Esophagus (tissue), 2 donors: ENCODE results near the gene UBAP1. TPM values are rescaled to one million over a fixed set of nuclear protein-coding genes. Genes with fewer than 3 reads are reported as not detected.
A peak's percentile ranks its signal among the peaks of the same experiment; 100 is the strongest.

Experiments
- H3K27ac ChIP-seq, 2 donors: one replicate each; pipeline ENCODE4 v1.5.1; 2013; ENCODE audit warnings: low read depth in 2 of 2, mild to moderate bottlenecking in 2 of 2, inconsistent platforms in 1 of 2, low read length in 1 of 2, moderate library complexity in 1 of 2
- H3K27me3 ChIP-seq, 2 donors: one replicate each; pipeline ENCODE4 v1.6.1; 2013; ENCODE audit warnings: low read length in 2 of 2, control low read depth in 1 of 2, mild to moderate bottlenecking in 1 of 2; ENCODE audit not compliant: insufficient read depth in 2 of 2, control insufficient read depth in 1 of 2
- H3K36me3 ChIP-seq, 2 donors: one replicate each; pipeline ENCODE4 v1.6.1; 2013; ENCODE audit warnings: low read length in 1 of 2; ENCODE audit not compliant: control insufficient read depth in 2 of 2, insufficient read depth in 2 of 2
- H3K4me1 ChIP-seq, 2 donors: one replicate each; pipeline ENCODE4 v1.6.1; 2013; ENCODE audit warnings: low read length in 1 of 2; ENCODE audit not compliant: control insufficient read depth in 2 of 2, insufficient read depth in 2 of 2
- H3K4me3 ChIP-seq, 2 donors: one replicate each; pipeline ENCODE4 v1.5.1; 2013; ENCODE audit warnings: low read length in 2 of 2, mild to moderate bottlenecking in 2 of 2, low read depth in 1 of 2, moderate library complexity in 1 of 2
- H3K9me3 ChIP-seq, 2 donors: one replicate each; pipeline ENCODE4 v1.6.1; 2013; ENCODE audit warnings: mild to moderate bottlenecking in 2 of 2, low read depth in 1 of 2, low read length in 1 of 2, moderate library complexity in 1 of 2; ENCODE audit not compliant: control insufficient read depth in 2 of 2, insufficient read depth in 1 of 2
- WGBS, 2 donors: extraction: QIAGEN DNeasy Blood & Tissue Kit; methylation state at CpG; one replicate each; pipeline ENCODE4 v1.1.7; 2013; 5-methylcytosine and 5-hydroxymethylcytosine counted together
- polyA plus RNA-seq, 2 donors: library from polyadenylated mRNA; stranded (reverse); fragments of 200-250 nt; gene quantifications; one replicate each; pipeline ENCODE4 v1.2.3, GENCODE V29; 2013
- donor health status: healthy with polysubstance abuse.
- donor health status: Bipolar disorder and iron deficiency.

The UBAP1 gene
- polyA plus RNA-seq, 2 donors = 58.2 to 59.6 TPM

DNA sequence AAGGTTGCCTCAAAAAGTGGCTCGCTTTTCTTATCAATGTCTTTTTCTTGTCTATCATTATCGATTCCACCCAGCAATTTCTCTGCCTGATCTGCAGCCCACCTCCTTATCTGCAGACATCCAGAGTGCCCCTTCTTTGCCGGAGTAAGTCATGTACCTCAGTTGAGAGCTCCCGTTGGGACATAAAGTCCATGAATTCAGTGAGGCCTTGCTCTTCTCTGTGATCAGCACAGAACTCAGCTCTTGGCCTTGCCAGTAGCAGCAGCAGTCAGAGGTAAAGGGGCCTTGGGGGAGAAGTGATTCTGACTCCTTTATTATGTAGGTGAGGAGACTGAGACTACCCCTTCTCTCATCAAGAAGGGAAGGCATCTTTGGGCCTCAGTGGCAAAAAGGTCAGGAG lies 27.4 kb upstream of the UBAP1 start:
- no peak overlapping the region for H3K27ac ChIP-seq
- H3K36me3 ChIP-seq = no peaks in the 10 kb centered on the region
- H3K27me3 ChIP-seq = no peaks in the 10 kb centered on the region
- 91 to 94% methylated on average over 4 of the region's 4 CpGs for WGBS, 2 donors
- no peaks in the 10 kb centered on the region for H3K9me3 ChIP-seq
- no peaks in the 10 kb centered on the region for H3K4me1 ChIP-seq
- H3K4me3 ChIP-seq = no peak overlapping the region

DNA sequence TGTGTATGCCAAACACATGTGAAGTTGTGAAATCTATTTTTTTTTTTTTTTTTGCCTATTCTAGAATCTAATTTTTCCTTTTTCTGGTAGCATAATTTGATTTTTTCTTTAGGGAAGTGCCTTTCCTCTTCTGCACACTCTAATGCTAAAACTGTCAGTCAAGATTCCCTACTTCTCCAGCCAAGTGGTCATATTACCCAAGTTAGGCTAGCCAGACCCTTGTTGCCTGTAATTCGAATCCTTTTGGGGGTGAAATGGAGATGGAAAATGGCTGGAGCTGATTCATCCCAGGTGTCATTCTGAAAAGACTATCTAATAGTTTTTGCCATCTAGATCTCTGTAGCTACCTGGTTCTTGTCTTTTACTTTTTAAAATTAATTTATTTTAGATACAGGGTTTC lies 24.8 kb upstream of the UBAP1 start:
- Histone ChIP-seq H3K4me3 (no peak overlapping the region), H3K36me3 (no peaks in the 10 kb centered on the region), H3K27ac (no peak overlapping the region), H3K9me3 (no peaks in the 10 kb centered on the region), H3K27me3 (no peaks in the 10 kb centered on the region), H3K4me1 (no peaks in the 10 kb centered on the region)
- WGBS, 2 donors = 77 to 87% methylated on average over 1 of the region's 1 CpG

DNA sequence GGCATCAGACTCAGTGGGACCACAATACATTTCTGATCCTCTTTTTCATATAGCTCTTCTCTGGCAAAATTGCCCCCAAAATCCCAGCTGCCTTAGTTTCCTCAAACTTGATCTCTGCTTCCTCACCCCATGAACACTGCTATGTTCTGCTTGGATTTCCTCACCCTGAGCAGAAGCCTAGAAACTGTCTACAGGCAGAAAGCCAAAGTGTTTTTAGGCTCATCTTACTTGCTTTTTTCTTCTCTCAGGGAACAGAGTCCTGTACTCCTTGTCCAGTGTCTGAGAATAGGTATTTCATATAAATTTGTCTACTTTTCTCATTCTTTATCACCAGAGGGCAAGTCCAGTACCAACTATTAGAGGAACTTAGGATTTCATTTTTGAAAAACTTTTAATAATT lies 21.5 kb upstream of the UBAP1 start:
- H3K4me1 ChIP-seq = peaks cover 0 to 2% of the 10 kb centered on the region in 2 donors
- no peak overlapping the region for H3K27ac ChIP-seq
- H3K9me3 ChIP-seq = no peaks in the 10 kb centered on the region
- no peak overlapping the region for H3K4me3 ChIP-seq
- no peaks in the 10 kb centered on the region for H3K27me3 ChIP-seq
- no peaks in the 10 kb centered on the region for H3K36me3 ChIP-seq

DNA sequence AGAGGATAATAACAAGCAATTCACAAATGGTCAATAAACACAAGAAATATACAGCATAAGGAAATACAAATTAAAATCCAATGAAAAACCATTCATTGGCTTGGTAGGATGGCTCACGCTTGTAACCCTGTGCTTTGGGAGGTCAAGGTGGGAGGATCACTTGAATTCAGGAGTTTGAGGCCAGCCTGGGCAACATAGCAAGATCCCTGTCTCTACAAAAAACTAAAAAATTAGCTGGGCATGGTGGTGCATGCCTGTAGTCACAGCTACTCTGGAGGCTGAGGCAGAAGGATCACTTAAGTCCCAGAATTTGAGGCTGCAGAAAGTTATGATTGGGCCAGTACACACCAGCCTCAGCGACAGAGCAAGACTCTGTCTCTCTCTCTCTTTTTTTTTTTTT lies 20.9 kb upstream of the UBAP1 start:
- WGBS, 2 donors = 93 to 94% methylated on average over 2 of the region's 2 CpGs
- H3K27me3 ChIP-seq = no peaks in the 10 kb centered on the region
- H3K27ac ChIP-seq = no peak overlapping the region
- H3K36me3 ChIP-seq = no peaks in the 10 kb centered on the region
- H3K4me1 ChIP-seq = peaks cover 0 to 2% of the 10 kb centered on the region in 2 donors
- no peaks in the 10 kb centered on the region for H3K9me3 ChIP-seq
- H3K4me3 ChIP-seq = no peak overlapping the region

DNA sequence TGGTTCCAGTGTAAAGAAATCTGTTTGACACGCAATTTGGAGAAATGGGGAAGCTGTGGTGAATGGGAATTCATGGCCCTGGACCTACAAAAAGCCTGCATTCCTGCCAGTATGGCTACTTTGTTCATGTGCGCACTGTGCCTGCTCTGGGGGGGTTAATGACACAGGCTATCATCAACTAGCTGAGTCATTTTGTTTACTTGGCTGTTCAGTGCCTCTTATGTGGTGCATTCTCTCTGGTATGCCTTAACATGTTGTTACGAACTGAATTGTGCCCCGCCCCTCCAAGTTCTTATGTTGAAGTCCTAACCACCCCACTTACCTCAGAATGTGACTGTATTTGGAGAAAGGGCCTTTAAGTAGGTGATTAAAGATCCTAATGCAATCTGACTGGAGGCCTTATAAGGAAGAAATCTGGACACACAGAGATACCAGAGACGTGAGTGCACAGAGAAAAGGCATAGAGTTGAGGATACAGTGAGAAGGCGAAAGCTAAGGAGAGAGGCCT lies 20.4 kb upstream of the UBAP1 start:
- Histone ChIP-seq H3K27ac (no peak overlapping the region), H3K4me3 (no peak overlapping the region), H3K36me3 (no peaks in the 10 kb centered on the region), H3K4me1 (peaks cover 0 to 2% of the 10 kb centered on the region in 2 donors), H3K9me3 (no peaks in the 10 kb centered on the region), H3K27me3 (no peaks in the 10 kb centered on the region)
- 67 to 69% methylated on average over 6 of the region's 6 CpGs for WGBS, 2 donors

DNA sequence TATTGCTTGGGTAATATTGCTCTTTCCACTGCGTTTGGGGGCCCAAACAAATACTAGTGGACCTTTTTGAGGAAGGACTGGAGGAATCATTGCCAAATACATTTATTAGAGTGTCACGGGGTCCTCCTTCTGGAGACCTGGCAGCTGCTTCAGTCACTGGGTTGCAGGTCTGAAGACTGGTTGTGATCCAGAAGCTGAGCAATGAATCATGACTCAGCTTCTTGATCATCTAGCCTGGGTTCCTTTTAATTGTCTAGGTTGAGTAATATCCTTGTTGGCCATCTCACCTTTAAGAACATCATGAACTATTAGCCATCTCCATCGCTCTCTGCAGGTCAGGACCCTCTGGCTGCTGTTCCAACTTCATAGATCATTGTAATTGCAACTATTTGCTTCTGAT lies 15.4 kb upstream of the UBAP1 start:
- no peak overlapping the region for H3K4me3 ChIP-seq
- peak overlapping the region in 1 of 2 donors; percentile 15 for H3K27ac ChIP-seq
- H3K27me3 ChIP-seq = no peaks in the 10 kb centered on the region
- WGBS, 2 donors = 56 to 68% methylated on average over 3 of the region's 3 CpGs
- no peaks in the 10 kb centered on the region for H3K9me3 ChIP-seq
- peaks cover 0 to 2% of the 10 kb centered on the region in 2 donors for H3K4me1 ChIP-seq
- H3K36me3 ChIP-seq = no peaks in the 10 kb centered on the region

DNA sequence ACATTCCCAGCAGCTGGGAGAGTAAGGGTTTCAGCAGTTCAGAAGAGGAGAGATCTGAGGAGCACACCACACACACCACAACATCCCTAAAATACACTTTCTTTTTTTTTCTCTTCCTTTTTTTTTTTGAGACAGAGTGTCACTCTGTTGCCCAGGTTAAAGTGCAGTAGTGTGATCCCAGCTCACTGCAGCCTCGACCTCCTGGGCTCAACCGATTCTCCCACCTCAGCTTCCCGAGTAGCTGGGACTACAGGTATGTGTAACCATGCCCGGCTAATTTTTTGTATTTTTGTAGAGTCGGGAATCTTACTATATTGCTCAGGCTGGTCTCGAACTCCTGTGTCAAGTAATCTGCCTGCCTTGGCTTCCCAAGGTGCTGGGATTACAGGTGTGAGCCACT lies 9.7 kb upstream of the UBAP1 start:
- H3K27ac ChIP-seq = no peak overlapping the region
- 92 to 94% methylated on average over 6 of the region's 6 CpGs for WGBS, 2 donors
- no peak overlapping the region for H3K4me3 ChIP-seq
- H3K4me1 ChIP-seq = no peaks in the 10 kb centered on the region
- H3K27me3 ChIP-seq = no peaks in the 10 kb centered on the region
- no peaks in the 10 kb centered on the region for H3K36me3 ChIP-seq
- no peaks in the 10 kb centered on the region for H3K9me3 ChIP-seq

DNA sequence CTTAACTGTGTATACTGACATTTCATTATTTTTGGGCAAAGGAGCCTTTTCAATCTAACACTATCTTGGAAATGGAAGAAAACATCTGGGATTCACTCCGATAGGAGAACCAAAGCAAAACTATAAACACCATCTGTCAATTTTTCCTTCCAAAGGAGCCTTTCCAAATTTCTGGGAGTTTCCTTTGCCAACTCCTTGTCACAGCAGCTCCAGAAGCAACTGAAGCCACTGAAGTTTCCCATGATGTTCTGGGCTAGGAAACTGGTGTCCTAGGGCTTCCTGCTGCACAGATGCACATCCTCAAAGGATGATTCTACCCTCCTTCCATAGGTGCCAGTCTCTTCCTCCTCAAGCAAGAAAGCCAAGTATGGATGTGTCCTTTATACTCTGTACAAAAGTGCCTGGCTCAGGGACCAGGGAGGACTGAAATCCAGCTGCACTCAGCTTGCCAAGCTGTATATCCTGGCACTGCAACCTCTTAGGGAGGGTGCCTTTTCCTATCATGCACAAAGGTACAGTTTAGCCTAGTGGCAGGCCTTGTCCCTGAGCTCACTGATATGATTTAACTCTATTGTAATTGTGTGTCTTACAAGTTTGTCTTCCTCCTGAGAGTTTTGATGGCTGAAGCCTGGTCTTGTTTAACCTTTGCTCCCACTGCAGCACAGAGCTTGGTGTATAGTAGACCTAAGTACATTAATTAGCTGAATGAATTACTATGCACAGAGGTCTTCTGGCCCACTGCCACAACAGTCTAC lies 8.4 kb upstream of the UBAP1 start:
- H3K4me1 ChIP-seq = no peaks in the 10 kb centered on the region
- WGBS, 2 donors = 46 to 59% methylated on average over 1 of the region's 1 CpG
- H3K27ac ChIP-seq = peak overlapping the region in 1 of 2 donors; percentile 36
- no peaks in the 10 kb centered on the region for H3K9me3 ChIP-seq
- H3K36me3 ChIP-seq = no peaks in the 10 kb centered on the region
- no peaks in the 10 kb centered on the region for H3K27me3 ChIP-seq
- no peak overlapping the region for H3K4me3 ChIP-seq

DNA sequence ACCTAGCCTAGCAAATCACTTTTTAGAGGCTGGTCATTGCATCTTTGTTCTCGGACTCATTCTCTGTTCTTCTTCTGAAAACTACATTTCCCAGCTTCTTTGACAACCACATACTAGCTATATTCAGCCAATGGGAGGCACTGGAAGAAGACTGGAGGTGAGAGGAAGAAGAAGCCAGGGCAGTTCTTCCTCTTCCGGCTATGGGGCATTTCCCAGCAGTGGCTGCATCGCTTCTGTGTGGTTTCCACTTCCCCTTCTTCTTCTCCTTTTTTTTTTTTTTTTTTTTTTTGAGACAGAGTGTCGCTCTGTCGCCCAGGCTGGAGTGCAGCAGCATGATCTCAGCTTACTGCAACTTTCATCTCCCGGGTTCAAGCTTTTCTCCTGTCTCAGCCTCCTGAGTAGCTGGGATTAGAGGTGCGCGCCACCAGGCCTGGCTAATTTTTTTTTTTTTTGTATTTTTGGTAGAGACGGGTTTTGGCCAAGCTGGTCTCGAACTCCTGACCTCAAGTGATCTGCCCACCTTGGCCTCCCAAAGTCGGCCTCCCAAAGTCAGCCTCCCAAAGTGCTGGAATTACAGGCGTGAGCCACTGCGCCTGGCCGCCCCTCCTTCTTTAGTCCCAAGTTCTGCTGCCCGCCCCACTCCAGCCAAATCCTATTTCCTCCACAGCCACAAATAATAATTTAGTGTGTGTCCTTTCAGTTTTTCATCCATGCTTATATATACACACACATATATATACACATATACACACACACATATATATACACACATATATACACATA lies 6.9 kb upstream of the UBAP1 start:
- no peak overlapping the region for H3K4me3 ChIP-seq
- WGBS, 2 donors = 86 to 88% methylated on average over 15 of the region's 15 CpGs

More for the DNA sequence above, 6.9 kb upstream of the UBAP1 start:
- Histone ChIP-seq H3K9me3 (no peaks in the 10 kb centered on the region), H3K27ac (no peak overlapping the region), H3K27me3 (no peaks in the 10 kb centered on the region), H3K36me3 (no peaks in the 10 kb centered on the region), H3K4me1 (no peaks in the 10 kb centered on the region)
